ENCODE data around the gene SSH3.

SSH3 gene

GRCh38 chr11:67287355-67288197 lies 15.8 kb upstream of the SSH3 start:
- Histone ChIP-seq H3K27me3 (no peaks in the 10 kb centered on the region), H3K36me3 (peaks cover 73% of the 10 kb centered on the region), H3K27ac (peak overlapping the region; percentile 99), H3K9me3 (no peaks in the 10 kb centered on the region), H3K4me1 (ENCODE audit: control insufficient read depth in 1 of 2, insufficient read depth in 1 of 2, low read depth in 1 of 2, low read length in 1 of 2) (peaks cover 87 to 91% of the 10 kb centered on the region in 2 experiments), H3K4me3 (ENCODE audit: low read depth in 1 of 2, low read length in 1 of 2) (peak overlapping the region; percentile 87 to 95)
- no peak for TF ChIP-seq CTCF (IDR thresholded peaks at IDR 0.05)

- H3K9me3 ChIP-seq = no peaks in the 10 kb centered on the region
- no peaks in the 10 kb centered on the region for H3K27me3 ChIP-seq
- peaks cover 87 to 91% of the 10 kb centered on the region in 2 experiments for H3K4me1 ChIP-seq (ENCODE audit: control insufficient read depth in 1 of 2, insufficient read depth in 1 of 2, low read depth in 1 of 2, low read length in 1 of 2)
- no peak for TF ChIP-seq CTCF (IDR thresholded peaks at IDR 0.05)
- peak overlapping the region; percentile 87 to 95 for H3K4me3 ChIP-seq (ENCODE audit: low read depth in 1 of 2, low read length in 1 of 2)
- H3K27ac ChIP-seq = peak overlapping the region; percentile 99
- peaks cover 73% of the 10 kb centered on the region for H3K36me3 ChIP-seq
Observed at GRCh38 chr11:67288198-67288451, 15.2 kb upstream of the SSH3 start.

- Histone ChIP-seq H3K4me1 (ENCODE audit: control insufficient read depth in 1 of 2, insufficient read depth in 1 of 2, low read depth in 1 of 2, low read length in 1 of 2) (peaks cover 87 to 91% of the 10 kb centered on the region in 2 experiments), H3K27ac (peak overlapping the region; percentile 99), H3K4me3 (ENCODE audit: low read depth in 1 of 2, low read length in 1 of 2) (peak overlapping the region; percentile 87 to 95), H3K36me3 (peaks cover 76% of the 10 kb centered on the region), H3K27me3 (no peaks in the 10 kb centered on the region), H3K9me3 (no peaks in the 10 kb centered on the region)
- peak; percentile 71 for TF ChIP-seq CTCF (IDR thresholded peaks at IDR 0.05)
Observed at GRCh38 chr11:67288452-67289225, 14.7 kb upstream of the SSH3 start.

- Histone ChIP-seq H3K36me3 (peaks cover 76% of the 10 kb centered on the region), H3K4me1 (ENCODE audit: control insufficient read depth in 1 of 2, insufficient read depth in 1 of 2, low read depth in 1 of 2, low read length in 1 of 2) (peaks cover 87 to 91% of the 10 kb centered on the region in 2 experiments), H3K4me3 (ENCODE audit: low read depth in 1 of 2, low read length in 1 of 2) (peak within 1 kb of the TSS; percentile 87 to 95), H3K27me3 (no peaks in the 10 kb centered on the region), H3K27ac (peak within 1 kb of the TSS; percentile 99), H3K9me3 (no peaks in the 10 kb centered on the region)
- no peak for TF ChIP-seq CTCF (IDR thresholded peaks at IDR 0.05)
Observed at GRCh38 chr11:67289226-67289650, 14.1 kb upstream of the SSH3 start, which contains the start of gene ANKRD13D. Gene ANKRD13D, plus strand, starts transcription at chr11:67289303. Its CDS starts 158 bp downstream, at chr11:67289461.

- Histone ChIP-seq H3K9me3 (no peaks in the 10 kb centered on the region), H3K4me1 (ENCODE audit: control insufficient read depth in 1 of 2, insufficient read depth in 1 of 2, low read depth in 1 of 2, low read length in 1 of 2) (peaks cover 85 to 90% of the 10 kb centered on the region in 2 experiments), H3K4me3 (ENCODE audit: low read depth in 1 of 2, low read length in 1 of 2) (peak overlapping the region; percentile 77 to 87), H3K27ac (peak overlapping the region; percentile 99), H3K27me3 (no peaks in the 10 kb centered on the region), H3K36me3 (peaks cover 76% of the 10 kb centered on the region)
- TF ChIP-seq CTCF (IDR thresholded peaks at IDR 0.05) = no peak
Observed at GRCh38 chr11:67289651-67290479, 13.5 kb upstream of the SSH3 start.

Data from neutrophil (primary cell).